Transverse colon (tissue), 4 donors: ENCODE measurements around the gene IGSF9. TPM values are rescaled to one million over a fixed set of nuclear protein-coding genes. Genes with fewer than 3 reads are reported as not detected.

Experiments
- DNase-seq: peaks from one replicate; pipeline ENCODE4 v3.0.0-alpha.2; 2019
- H3K27ac ChIP-seq, 4 donors: fragments of 200-600 bp; sonication (generic); 2 replicates each; pipeline ENCODE4 v1.5.1; 2016 to 2018; ENCODE audit warnings: inconsistent platforms in 4 of 4
- H3K27me3 ChIP-seq: fragments of 200-600 bp; sonication (generic); 2 replicates; pipeline ENCODE4 v1.5.1; 2017; ENCODE audit warnings: inconsistent platforms
- H3K36me3 ChIP-seq, 4 donors: fragments of 200-600 bp; sonication (generic); 2 replicates each; pipeline ENCODE4 v1.5.1; 2017 to 2019; ENCODE audit warnings: inconsistent platforms in 4 of 4
- H3K4me1 ChIP-seq, 4 donors: fragments of 200-600 bp; sonication (generic); 2 replicates each; pipeline ENCODE4 v1.5.1; 2017 to 2020; ENCODE audit warnings: inconsistent platforms in 4 of 4
- H3K4me3 ChIP-seq, 4 donors: fragments of 200-600 bp; sonication (generic); 1 replicate in 1 of 4; 2 replicates in 3 of 4; pipeline versions ENCODE4 v1.5.1 to v1.6.1; 2017 to 2019; ENCODE audit warnings: inconsistent platforms in 4 of 4
- H3K9me3 ChIP-seq, 2 donors: fragments of 200-600 bp; sonication (generic); 2 replicates each; pipeline ENCODE4 v1.5.1; 2017 to 2019; ENCODE audit warnings: inconsistent platforms in 2 of 2
- EP300 ChIP-seq: sonication (generic); formaldehyde crosslinking; IDR thresholded peaks from one replicate; pipeline ENCODE4 v1.6.1; 2017; ENCODE audit warnings: antibody characterized with exemption, low read depth
- POLR2A ChIP-seq: fragments of 450-650 bp; IDR thresholded peaks from one replicate; pipeline ENCODE4 v1.6.1; 2016; ENCODE audit warnings: antibody characterized with exemption, mild to moderate bottlenecking, moderate library complexity
- POLR2AphosphoS5 ChIP-seq, 3 donors: sonication (generic); formaldehyde crosslinking; IDR thresholded peaks; one replicate each; pipeline ENCODE4 v1.6.1; 2016; ENCODE audit warnings: antibody characterized with exemption in 3 of 3
- WGBS, 2 donors: methylation state at CpG; one replicate each; pipeline ENCODE4 v1.1.5; 2018; ENCODE audit warnings: low coverage in 1 of 2; 5-methylcytosine and 5-hydroxymethylcytosine counted together
- in situ Hi-C, 4 donors: fragments of 200-750 bp; cut with MboI; loops; one replicate each; pipeline versions ENCODE4 v1.15.0 to v1.15.1; 2017; ENCODE audit warnings: low sequenced_read_pairs in 3 of 4, low pct_ligation_motif_present in 1 of 4, low pct_unique_long_range_greater_than_20kb in 1 of 4
- intact Hi-C: fragments of 100-400 bp; cut with DNase I; formaldehyde crosslinking; loops from one replicate; pipeline ENCODE4 v1.15.1; 2023; ENCODE audit warnings: low total_unique reads
- total RNA-seq, 4 donors: library from RNA; depleted of rRNA; stranded (reverse); fragments of >200 nt; gene quantifications; one replicate each; pipeline ENCODE4 v1.1.0, GENCODE V29; 2016
- TF ChIP-seq, protein P1 (sequence below), 5 experiments: fragments of 200-600 bp in 3 of 5; fragments of 450-650 bp in 2 of 5; sonication (generic) in 3 of 5; IDR thresholded peaks; 1 replicate in 2 of 5; 2 replicates in 3 of 5; pipeline ENCODE4 v1.5.1; 2016 to 2017; ENCODE audit warnings: antibody characterized with exemption in 5 of 5, inconsistent platforms in 3 of 5, mild to moderate bottlenecking in 2 of 5, moderate library complexity in 1 of 5

Gene IGSF9
- total RNA-seq, 4 donors from 2014 or later, result 40.7 to 137 (median 81.3) TPM

DNA sequence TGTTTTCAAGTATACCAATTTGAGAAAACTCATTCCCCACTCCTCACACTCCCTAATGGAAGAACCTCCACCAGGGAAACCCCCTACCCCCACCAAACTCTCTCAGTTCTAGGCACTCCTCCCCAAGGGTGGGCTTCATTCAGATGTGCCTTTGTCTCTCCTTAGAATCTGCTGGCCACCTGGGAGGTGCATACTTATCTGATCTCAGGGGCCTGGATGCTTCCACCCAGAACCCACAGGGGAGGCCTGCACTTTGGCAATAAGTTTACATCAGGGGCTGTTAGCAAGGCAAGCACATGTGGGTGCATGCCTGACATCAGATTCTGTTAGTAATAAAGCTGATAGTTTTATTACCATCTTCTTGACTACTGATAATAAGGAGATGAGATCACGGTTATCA is 41.1 kb upstream of the IGSF9 start:
- Histone ChIP-seq H3K27me3 (no peaks in the 10 kb centered on the region), H3K4me3 (no peak overlapping the region), H3K9me3 (no peaks in the 10 kb centered on the region), H3K27ac (no peak overlapping the region), H3K4me1 (peaks cover 0 to 7% (median under 1%) of the 10 kb centered on the region in 4 donors), H3K36me3 (no peaks in the 10 kb centered on the region)
- intact Hi-C loops (no loop called here), in situ Hi-C loops (no loop called here)
- DNase-seq, result no peak
- WGBS, 2 donors, result 100% methylated on average over 1 of the region's 1 CpG; no CpG with 5 or more reads in 1 of the 2 donors
- TF ChIP-seq, protein P1, sequence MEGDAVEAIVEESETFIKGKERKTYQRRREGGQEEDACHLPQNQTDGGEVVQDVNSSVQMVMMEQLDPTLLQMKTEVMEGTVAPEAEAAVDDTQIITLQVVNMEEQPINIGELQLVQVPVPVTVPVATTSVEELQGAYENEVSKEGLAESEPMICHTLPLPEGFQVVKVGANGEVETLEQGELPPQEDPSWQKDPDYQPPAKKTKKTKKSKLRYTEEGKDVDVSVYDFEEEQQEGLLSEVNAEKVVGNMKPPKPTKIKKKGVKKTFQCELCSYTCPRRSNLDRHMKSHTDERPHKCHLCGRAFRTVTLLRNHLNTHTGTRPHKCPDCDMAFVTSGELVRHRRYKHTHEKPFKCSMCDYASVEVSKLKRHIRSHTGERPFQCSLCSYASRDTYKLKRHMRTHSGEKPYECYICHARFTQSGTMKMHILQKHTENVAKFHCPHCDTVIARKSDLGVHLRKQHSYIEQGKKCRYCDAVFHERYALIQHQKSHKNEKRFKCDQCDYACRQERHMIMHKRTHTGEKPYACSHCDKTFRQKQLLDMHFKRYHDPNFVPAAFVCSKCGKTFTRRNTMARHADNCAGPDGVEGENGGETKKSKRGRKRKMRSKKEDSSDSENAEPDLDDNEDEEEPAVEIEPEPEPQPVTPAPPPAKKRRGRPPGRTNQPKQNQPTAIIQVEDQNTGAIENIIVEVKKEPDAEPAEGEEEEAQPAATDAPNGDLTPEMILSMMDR (IDR thresholded peaks at IDR 0.05), result no peak

DNA sequence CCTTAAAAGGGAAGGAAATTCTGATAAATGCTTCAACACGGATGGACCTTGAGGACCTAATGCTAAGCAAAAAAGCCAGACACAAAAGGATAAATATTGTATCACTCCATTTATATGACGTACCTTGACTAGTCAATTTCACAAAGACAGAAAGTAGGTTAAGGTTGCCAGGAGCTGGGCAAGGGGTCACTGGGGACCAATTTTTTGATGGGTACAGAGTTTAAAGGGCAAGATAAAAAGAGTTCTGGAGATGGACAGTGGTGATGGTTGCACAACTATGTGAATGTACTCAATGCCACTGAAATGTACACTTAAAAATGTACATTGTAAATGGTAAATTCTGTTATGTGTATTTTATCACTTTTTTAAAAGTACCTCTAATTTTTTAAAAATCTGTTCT is 40.7 kb upstream of the IGSF9 start:
- in situ Hi-C loops, result no loop called here
- no peaks in the 10 kb centered on the region for H3K9me3 ChIP-seq
- WGBS, 2 donors, result 74 to 81% methylated on average over 2 of the region's 2 CpGs
- no peaks in the 10 kb centered on the region for H3K27me3 ChIP-seq
- H3K27ac ChIP-seq, result no peak overlapping the region
- TF ChIP-seq EP300 (no peak), POLR2AphosphoS5 (IDR thresholded peaks at IDR 0.05) (no peak), POLR2A (no peak)
- TF ChIP-seq, protein P1 (IDR thresholded peaks at IDR 0.05), result no peak
- intact Hi-C loops, result no loop called here
- H3K4me1 ChIP-seq, result peaks cover 0 to 2% (median 0%) of the 10 kb centered on the region in 4 donors
- H3K36me3 ChIP-seq, result no peaks in the 10 kb centered on the region
- H3K4me3 ChIP-seq, result no peak overlapping the region
- no peak for DNase-seq

DNA sequence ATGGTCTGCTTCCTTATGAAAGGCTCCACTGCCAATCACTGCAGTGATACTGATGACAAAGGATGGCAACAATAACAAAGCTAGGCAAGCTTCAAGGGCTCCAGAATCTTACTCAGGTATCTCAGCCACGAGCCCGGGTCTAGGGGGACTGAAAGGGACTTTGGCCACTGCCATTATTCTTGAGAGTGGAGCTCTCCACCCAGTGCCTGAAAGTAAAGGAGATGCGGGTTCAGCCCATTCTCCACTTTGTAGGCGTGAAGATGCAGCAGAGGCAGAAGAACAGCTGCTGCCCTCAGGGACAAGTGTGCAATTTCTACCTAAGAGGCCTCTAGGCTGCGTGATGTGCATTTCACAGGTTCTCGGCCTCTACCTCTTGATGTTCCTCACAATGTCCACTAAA is 40.1 kb upstream of the IGSF9 start:
- Histone ChIP-seq H3K36me3 (no peaks in the 10 kb centered on the region), H3K27me3 (no peaks in the 10 kb centered on the region), H3K4me3 (no peak overlapping the region), H3K9me3 (no peaks in the 10 kb centered on the region), H3K27ac (no peak overlapping the region), H3K4me1 (no peaks in the 10 kb centered on the region)
- intact Hi-C loops (no loop called here), in situ Hi-C loops (no loop called here)
- WGBS, 2 donors, result 92% methylated on average over 6 of the region's 6 CpGs; no CpG with 5 or more reads in 1 of the 2 donors
- no peak for DNase-seq
- TF ChIP-seq EP300, result no peak
- TF ChIP-seq, protein P1 (IDR thresholded peaks at IDR 0.05), result no peak
- TF ChIP-seq POLR2AphosphoS5 (IDR thresholded peaks at IDR 0.05), result no peak
- TF ChIP-seq POLR2A, result no peak

DNA sequence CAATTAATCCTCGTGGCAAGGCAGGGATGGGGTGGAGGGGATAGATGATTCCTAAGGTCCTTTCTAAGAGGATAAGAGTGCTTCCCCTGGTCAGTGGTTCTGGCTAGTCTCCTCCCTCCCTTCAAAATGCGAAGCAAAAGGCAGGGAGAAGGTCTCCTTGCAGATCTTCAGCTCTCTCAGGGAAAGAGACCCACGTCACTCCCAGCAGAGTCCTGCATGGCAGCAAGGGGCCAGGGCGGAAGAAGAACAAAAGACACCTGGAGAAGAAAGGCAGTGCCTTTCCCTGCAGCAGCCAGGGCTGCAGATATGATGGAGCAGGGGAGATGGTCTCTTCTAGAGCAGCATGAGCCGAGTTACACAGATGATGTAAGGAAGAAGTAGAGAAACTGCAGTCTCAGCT is 38.3 kb upstream of the IGSF9 start:
- no peak for DNase-seq
- Histone ChIP-seq H3K9me3 (no peaks in the 10 kb centered on the region), H3K4me3 (no peak overlapping the region), H3K36me3 (no peaks in the 10 kb centered on the region), H3K4me1 (peaks cover 0 to 4% (median 0%) of the 10 kb centered on the region in 4 donors), H3K27ac (no peak overlapping the region), H3K27me3 (no peaks in the 10 kb centered on the region)
- TF ChIP-seq POLR2AphosphoS5 (IDR thresholded peaks at IDR 0.05) (no peak), POLR2A (no peak), EP300 (no peak)
- TF ChIP-seq, protein P1 (IDR thresholded peaks at IDR 0.05), result no peak
- in situ Hi-C loops, result no loop called here
- 74 to 81% methylated on average over 3 to 5 of the region's 5 CpGs for WGBS, 2 donors
- intact Hi-C loops, result no loop called here
